ENCODE measurements around the gene GRIK5.

- TF ChIP-seq EZH2 (IDR thresholded peaks at IDR 0.05) (no peak), POLR2AphosphoS5 (IDR thresholded peaks at IDR 0.05; ENCODE audit: borderline replicate concordance, low read depth, low read length) (no peak)
Measured at GRCh38 chr19:41978470-41978869, 91.5 kb downstream of the GRIK5 start.
